Measurements from ENCODE around the gene COQ3.

GRCh38 chr6:99334526-99335127, 59.4 kb downstream of the COQ3 start:
- TF ChIP-seq MAX (IDR thresholded peaks at IDR 0.05) (no peak), CTCF (IDR thresholded peaks at IDR 0.05) (peak; percentile 53), ELK1 (IDR thresholded peaks at IDR 0.05; ENCODE audit: low read depth, low read length) (no peak), E2F6 (IDR thresholded peaks at IDR 0.05; ENCODE audit: borderline replicate concordance, low read depth) (no peak), CBX8 (IDR thresholded peaks at IDR 0.05) (no peak), HDAC2 (IDR thresholded peaks at IDR 0.05) (no peak), ATOH8 (CRISPR knock-in tag; IDR thresholded peaks at IDR 0.05; ENCODE audit: low read depth) (no peak), POLR2A (IDR thresholded peaks at IDR 0.05; ENCODE audit: low read length) (no peak), MYC (IDR thresholded peaks at IDR 0.05; ENCODE audit: borderline replicate concordance, low read length) (no peak), EHMT2 (IDR thresholded peaks at IDR 0.05; ENCODE audit: low read depth) (no peak), HMGXB4 (CRISPR knock-in tag; IDR thresholded peaks at IDR 0.05; ENCODE audit: borderline replicate concordance) (no peak), POLR2AphosphoS2 (conservative IDR thresholded peaks at IDR 0.05; ENCODE audit: low read length) (no peak), RNF2 (IDR thresholded peaks at IDR 0.05; ENCODE audit: borderline replicate concordance, low read depth) (no peak), RAD21 (conservative IDR thresholded peaks at IDR 0.05 in 1 of 2, IDR thresholded peaks at IDR 0.05 in 1 of 2) (peak; percentile 53 to 57)
